ENCODE measurements around the gene TENM4. TPM values are rescaled to one million over a fixed set of nuclear protein-coding genes. Genes with fewer than 3 reads are reported as not detected.

The TENM4 gene
- total and polyA plus RNA-seq, 10 of the 15 experiments (the other 5 are each of a cell fraction or from before 2014, with no cell fraction given), result 0.03 to 0.12 (median 0.06) TPM; not detected in 7

- in situ Hi-C loops (cut with MboI), result no loop called here
- POLR2A ChIA-PET, result no interaction called here
- Histone ChIP-seq H3K4me2 (ENCODE audit: control insufficient read depth, insufficient read depth) (no peak overlapping the region), H3K4me1 (ENCODE audit: control insufficient read depth, insufficient read depth, low read length) (no peaks in the 10 kb centered on the region), H3K27ac (ENCODE audit: control insufficient read depth, insufficient read depth) (no peak overlapping the region), H3K36me3 (ENCODE audit: control insufficient read depth in 2 of 2, insufficient read depth in 2 of 2, low read length in 1 of 2) (no peaks in the 10 kb centered on the region), H3K79me2 (ENCODE audit: control insufficient read depth, insufficient read depth, low read length) (no peaks in the 10 kb centered on the region), H4K20me1 (ENCODE audit: control insufficient read depth, insufficient read depth) (no peaks in the 10 kb centered on the region), H3K27me3 (replicated peaks in 1 of 2; ENCODE audit: control insufficient read depth in 2 of 2, insufficient read depth in 2 of 2, low read length in 1 of 2) (no peaks in the 10 kb centered on the region; a peak in 1 of 4 replicates), H3K9me3 (replicated peaks; ENCODE audit: control insufficient read depth, insufficient read depth, low read length) (no peaks in the 10 kb centered on the region), H2AFZ (ENCODE audit: control insufficient read depth, low read depth, low read length) (no peak overlapping the region), H3K9ac (ENCODE audit: control insufficient read depth, insufficient read depth, low read length) (no peak overlapping the region), H3K4me3 (no peak overlapping the region)
- FAIRE-seq, result no peak
- RAD21 ChIA-PET (ENCODE audit: unreplicated experiment), result no interaction called here
- CTCF ChIA-PET, result no interaction called here
- DNase-seq (ENCODE audit: low read depth, low spot score), result no peak
- TF ChIP-seq, protein P1, sequence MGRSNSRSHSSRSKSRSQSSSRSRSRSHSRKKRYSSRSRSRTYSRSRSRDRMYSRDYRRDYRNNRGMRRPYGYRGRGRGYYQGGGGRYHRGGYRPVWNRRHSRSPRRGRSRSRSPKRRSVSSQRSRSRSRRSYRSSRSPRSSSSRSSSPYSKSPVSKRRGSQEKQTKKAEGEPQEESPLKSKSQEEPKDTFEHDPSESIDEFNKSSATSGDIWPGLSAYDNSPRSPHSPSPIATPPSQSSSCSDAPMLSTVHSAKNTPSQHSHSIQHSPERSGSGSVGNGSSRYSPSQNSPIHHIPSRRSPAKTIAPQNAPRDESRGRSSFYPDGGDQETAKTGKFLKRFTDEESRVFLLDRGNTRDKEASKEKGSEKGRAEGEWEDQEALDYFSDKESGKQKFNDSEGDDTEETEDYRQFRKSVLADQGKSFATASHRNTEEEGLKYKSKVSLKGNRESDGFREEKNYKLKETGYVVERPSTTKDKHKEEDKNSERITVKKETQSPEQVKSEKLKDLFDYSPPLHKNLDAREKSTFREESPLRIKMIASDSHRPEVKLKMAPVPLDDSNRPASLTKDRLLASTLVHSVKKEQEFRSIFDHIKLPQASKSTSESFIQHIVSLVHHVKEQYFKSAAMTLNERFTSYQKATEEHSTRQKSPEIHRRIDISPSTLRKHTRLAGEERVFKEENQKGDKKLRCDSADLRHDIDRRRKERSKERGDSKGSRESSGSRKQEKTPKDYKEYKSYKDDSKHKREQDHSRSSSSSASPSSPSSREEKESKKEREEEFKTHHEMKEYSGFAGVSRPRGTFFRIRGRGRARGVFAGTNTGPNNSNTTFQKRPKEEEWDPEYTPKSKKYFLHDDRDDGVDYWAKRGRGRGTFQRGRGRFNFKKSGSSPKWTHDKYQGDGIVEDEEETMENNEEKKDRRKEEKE (IDR thresholded peaks at IDR 0.05), result no peak
- TF ChIP-seq ZSCAN29 (IDR thresholded peaks at IDR 0.05) (no peak), ZNF207 (IDR thresholded peaks at IDR 0.05; ENCODE audit: borderline replicate concordance) (no peak), IRF3 (IDR thresholded peaks at IDR 0.05) (no peak), HCFC1 (IDR thresholded peaks at IDR 0.05; ENCODE audit: low read length) (no peak), ZNF622 (IDR thresholded peaks at IDR 0.05) (no peak)
- WGBS (ENCODE audit: insufficient coverage, insufficient replicate concordance, low lambda C conversion rate, missing lambda C conversion rate), result 37% methylated on average over 7 of the region's 7 CpGs
- SMC1A ChIA-PET (ENCODE audit: uncharacterized antibody, unreplicated experiment), result interaction anchor here (2.1 kb wide), 1 partner anchor 10 kb away, joined by 4 read pairs; no protein-coding TSS in a partner anchor
- ATAC-seq, result no peak
- BruUV-seq (replicated peaks), result no TSS peak
- intact Hi-C loops (cut with micrococcal nuclease; ENCODE audit: unreplicated experiment), result no loop called here
Observed at GRCh38 chr11:79241852-79242241, 199.0 kb downstream of the TENM4 start.
